GM21381 (cell line): ENCODE data around the gene PBX1.
"Not testable (repeated sequence)": the region's sequence is repeated elsewhere in the genome, so short reads cannot be mapped to it uniquely, and the experiment has no call there.

ENCODE experiments used
- ATAC-seq: cut with Tn5 transposase; IDR thresholded peaks from one replicate; pipeline ENCODE4 v1.9.1; 2021; ENCODE audit warnings: mild to moderate bottlenecking, moderate library complexity; ENCODE audit not compliant: unreplicated experiment

PBX1 gene

DNA sequence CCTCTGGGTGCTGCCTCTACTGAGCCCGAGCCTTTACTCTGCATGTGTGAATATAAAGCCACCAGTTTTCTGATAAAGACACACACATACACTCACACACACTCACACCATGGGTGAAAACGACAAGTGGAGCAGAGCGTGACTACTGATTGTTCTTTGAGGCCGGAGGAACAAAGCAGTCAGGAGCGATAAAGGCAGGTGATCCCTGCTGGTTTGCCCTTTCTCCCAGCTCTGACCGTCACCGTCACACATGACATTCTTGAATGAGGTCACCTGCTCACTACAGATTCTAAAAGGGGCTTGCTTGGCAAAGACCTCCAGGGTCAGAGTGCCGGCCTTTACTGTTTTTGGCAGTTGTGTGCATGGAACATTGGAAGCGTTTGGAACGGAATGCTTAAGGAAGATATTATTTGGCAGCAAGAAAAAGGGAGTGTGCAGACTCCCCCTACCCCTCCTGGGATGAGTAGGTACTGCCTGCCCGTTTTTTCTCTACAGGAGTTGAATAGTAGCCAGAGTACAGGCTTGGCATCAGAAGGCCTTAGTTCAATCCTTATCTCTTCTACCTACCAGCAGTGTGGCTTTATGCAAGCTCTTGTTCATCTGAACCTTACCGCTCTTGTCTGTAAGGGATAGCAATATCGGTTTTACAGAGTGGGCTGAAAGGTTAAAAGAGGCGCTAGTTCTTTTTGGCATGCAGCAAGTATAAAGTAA is 79.7 kb downstream of the PBX1 start:
- ATAC-seq = no peak

DNA sequence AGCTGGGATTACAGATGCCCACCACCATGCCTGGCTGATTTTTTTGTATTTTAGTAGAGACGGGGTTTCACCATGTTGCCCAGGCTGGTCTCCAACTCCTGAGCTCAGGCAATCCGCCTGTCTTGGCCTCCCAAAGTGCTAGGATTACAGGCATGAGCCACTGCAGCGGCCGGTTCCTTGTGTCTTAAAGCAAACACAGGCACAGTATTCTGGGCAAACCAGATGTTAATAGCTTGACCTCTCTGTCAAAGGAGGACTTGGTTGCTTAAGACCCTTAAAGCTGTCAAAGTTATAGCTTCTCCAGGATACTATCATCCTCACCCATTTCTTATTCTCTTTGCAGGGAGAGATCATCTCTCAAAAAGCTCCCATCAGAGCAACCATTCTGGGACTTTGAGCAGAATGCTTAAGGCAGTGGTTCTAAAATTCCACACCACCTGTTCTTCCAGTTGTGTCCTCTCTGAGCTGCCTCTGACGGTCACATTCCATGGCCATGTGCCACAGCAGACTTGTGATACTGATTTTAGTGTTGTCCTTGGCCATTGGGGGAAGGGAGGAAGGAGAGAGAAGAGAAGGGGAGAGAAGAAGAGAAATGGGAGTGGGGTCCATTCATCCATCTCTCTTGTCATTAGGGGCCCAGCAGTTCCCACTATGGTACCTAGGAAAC is 81.8 kb downstream of the PBX1 start:
- no peak for ATAC-seq

DNA sequence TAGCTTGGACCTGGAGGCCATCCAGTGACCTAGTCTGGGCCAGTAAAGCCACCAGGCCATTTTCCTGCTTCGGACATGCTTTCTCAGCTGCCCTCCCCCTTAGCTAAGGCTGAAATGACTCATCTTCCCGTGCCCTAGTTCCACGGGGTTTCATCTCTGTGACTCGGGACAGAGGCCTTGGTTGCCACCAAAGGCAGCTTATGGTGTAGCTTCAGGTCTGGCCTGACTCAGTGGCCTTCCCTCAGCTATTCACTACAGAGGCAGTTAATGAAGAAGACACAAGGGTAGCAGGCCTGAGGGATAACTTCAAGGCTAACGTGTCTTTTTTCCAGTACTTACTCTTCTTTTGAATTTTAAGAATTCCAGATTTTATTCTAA is 82.4 kb downstream of the PBX1 start:
- no peak for ATAC-seq

DNA sequence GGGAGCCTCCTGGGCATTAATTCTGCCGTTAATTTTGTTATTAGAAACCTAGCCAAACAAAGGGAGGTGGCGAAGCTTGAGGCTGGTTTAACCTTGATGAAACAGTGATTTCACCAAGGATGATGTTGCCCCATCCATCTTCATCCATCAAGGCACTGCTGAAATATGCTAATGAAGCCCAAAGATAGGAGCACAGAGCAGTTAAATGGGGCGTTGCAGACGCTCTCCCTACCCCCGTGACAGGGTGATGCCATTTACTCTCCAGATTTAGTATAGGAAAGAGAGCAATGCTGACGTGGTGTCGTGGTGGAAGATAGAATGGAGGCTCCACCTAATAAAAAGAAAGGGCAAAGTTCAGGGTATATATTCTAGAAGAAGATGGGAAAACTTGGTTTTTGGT is 84.0 kb downstream of the PBX1 start:
- no peak for ATAC-seq

DNA sequence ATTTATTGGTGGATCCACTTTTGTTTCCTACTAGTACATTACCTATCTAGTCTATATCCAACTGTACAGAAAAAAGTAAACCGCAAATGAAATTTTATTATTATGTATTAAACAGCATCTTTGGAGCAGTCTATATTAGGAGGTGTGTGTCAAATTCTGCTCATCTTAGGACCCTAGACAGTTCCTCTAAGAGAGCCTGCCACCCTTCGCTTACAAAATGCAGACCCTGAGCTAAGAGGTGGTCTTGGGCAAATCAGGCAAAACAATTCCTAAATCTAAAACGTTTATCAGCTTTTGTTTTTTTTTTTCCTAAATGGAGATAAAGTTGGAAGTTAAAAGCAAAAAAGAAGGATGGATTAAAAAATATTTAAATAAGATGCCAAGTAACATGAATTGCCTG is 85.3 kb downstream of the PBX1 start:
- ATAC-seq = no peak

DNA sequence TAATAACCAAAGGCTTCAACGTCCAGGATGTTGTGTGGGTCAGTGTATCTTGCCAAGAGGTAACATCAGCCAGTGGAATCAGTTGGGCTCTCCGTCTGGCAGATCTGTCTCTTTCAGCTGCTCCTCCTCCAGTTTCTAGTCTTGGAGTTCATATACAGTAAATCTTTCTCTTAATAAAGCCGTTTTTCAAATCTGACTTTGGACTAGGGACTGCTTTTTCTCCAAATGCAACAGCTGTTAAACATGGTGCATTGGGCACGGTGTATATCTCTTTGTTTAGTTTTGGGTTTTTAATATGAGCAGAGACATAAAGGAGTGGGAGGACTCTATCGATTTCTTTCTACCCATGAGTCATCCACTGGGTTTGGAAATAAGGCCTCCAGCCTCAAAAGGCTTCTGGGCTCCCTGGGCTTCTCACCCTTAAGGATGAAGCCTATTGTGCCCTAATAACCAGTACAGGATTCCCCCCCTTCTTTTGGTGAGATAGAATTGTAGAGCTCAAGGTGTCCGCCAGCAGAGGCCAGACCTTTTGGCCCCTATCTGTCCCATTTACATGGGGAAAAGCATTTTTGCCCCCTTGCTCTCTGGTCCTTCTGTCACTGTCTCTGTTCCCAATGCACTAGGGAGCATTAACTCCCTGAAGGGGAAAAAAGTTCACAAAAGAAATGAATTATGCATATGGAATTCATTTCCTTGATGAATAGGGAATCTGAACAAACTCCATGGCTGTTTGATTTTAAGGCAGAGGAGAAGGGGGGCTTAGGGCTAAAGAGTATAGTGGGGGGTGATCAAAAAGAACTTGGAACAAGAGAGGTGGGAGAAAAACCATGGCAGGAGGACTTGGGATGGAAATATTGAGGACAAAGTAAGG is 86.0 kb downstream of the PBX1 start:
- ATAC-seq = no peak

DNA sequence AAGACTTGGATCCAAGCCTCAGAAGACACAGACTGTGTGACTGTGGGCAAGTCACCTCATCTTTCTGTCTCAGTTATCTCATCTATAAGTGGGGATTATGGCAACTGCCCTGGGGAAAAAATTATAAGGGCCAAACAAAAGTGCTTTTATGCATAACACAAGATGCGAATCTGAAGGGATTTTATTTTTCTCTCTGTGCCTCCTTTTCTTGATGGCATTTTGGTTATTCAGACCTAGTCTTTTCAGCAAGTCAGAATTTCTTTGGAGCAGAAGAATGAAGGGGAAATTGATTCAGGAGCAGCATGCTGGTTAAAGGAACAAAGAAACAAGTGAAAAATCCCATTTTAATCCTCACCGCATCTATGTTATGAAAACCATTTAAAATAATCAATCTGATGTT is 86.9 kb downstream of the PBX1 start:
- ATAC-seq = no peak

DNA sequence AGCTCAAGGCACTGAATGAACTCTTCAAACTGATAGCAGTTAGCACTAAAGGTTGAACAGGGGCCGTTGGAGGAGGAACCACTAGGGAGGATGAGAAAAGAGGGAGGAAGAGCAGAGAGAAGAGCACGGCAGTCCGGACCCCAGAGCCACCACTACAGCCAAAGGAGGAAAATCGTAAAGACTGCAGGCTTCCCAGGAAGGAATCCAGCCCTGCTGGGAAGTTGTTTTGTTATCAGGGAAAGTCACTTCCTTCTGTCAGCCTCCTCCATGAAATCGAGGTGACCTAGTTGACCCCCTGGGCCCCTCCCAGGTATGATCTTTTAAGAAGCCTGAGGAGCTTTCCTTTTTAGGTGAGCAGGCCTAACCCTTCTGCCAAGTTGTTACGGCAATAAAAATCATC is 88.2 kb downstream of the PBX1 start:
- ATAC-seq = no peak

DNA sequence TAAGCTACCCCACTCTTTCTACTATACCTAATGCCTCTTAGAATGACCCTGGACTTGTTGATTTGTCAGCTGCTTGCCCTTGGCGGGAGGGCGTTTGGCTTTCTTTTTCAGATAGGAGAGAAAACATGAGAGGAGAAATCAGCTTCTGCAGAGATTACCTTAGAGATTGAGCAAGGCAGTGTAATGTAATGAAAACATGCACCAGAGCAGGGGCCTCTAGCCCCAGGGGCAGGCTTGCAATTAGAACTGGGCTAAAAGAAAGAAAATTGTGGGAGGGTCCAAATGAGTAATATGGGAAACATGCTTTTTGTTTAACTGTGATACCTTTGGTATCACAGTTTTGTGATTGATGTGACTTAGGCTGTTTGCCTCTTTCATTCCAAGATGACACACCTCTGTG is 89.7 kb downstream of the PBX1 start:
- ATAC-seq = no peak

DNA sequence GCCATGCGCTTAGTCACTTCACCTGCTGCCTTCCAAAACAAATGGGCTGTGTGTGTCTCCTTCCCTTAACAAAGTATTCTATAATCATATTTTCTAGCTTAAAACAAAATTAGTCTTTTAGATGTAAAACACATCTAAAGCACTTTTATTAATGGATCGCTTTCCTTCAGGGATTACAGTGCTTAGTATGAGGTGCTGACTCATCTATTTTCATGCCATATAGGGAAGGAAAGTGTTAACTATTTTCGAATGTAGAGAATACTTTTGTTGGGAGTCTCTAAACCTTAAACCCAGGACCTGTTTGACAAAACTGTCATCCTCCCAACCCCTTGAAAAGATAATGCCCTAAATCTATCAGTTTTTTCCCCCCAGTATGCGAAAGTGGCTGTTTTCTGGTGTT is 90.2 kb downstream of the PBX1 start:
- no peak for ATAC-seq

DNA sequence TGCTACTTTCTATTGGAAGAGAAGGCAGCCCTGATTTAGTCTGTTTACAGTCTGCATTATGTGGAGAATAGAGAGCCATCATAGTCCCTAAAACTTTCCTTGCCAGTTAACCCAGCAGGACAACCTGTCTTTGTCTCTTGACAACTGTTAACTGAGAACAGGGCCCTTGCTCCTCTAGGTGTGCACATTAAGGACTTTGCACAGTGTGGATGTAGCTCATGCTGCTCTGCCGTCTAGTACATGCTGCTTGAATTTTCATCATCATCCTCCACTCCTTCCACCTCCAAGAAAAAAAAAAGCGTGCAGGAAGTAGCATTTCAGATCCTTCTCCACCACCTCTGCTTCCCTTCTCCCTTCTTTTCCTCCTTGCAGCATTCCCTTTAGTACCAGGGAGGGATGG is 91.5 kb downstream of the PBX1 start:
- no peak for ATAC-seq

DNA sequence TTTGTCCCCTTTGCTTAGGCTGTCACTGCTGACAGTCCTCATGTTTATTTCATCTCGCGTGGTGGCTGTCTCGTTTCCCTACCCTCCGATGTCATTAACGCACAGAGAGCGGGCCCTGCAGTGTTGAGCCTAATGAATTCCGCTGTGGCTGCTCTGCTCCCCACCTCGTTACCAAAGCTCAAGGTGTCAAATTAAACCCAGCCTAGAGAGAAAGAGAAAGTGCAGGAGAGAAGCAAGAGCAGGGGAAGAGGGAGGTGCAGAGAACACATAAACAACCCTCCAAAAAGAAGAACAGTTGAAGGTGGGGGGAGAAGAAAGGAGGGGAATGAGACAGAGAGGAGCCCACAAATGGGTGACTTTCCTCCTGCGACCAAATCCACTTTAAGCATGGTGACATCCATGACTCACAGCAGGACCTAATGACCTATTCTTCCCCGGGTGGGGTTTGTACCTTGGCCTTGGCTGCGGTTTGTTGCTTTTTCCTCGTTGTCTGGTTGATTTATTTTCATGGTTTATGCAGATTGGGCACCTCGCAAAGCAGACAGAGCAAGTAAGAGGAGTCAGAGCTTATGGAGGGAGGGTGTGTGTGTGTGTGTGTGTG is 92.5 kb downstream of the PBX1 start:
- ATAC-seq = no peak

DNA sequence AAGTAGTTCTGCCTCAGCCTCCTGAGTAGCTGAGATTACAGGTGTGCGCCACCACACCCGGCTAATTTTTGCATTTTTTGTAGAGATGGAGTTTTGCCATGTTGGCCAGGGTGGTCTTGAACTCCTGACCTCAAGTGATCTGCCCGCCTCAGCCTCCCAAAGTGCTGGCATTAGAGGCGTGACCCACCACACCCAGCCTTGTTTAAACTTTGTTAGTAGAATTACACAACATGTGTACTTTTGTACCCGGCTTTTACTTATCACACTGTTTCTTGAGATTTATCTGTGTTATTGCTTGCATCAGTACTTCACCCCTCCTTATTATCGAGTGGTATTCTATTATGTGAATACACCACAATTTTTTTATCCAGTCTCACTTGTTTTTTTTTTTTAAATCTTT is 94.0 kb downstream of the PBX1 start:
- not testable (repeated sequence) for ATAC-seq

DNA sequence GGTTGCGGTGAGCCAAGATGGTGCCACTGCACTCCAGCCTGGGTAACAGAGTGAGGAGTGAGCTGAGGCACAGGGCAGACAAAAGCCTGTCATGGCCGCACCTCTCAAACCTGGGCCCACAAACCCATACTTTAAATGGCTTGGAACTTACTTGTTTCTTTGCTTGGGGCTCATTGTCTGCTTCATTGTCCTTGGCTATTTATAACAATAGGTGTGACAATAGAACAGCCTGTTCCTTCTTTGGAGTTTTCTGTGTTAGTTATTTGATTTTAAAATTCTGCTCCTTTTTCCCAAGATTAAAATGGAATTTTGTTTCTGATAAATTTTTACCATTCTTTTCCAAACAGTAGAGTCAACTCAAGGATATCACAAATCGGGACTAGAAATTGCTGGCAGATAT is 94.7 kb downstream of the PBX1 start:
- no peak for ATAC-seq

DNA sequence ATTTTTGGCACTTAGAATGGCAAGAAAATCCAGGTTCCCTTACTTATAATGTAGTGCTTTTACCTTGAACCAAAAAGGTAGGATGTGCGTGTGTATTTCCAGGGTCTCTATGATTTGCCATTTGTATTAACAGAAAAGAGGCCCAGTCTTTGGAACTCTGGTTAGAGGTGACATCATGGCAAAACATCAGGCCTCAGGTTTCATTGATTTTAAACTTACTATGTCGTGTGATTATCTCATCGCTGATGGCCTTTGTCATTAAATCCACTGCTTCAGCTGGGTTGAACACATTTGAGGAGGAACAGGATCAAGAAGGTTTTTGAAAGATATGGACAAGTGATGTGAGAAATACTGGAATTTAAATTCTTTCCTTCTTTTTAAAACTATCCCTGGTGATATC is 95.2 kb downstream of the PBX1 start:
- no peak for ATAC-seq

DNA sequence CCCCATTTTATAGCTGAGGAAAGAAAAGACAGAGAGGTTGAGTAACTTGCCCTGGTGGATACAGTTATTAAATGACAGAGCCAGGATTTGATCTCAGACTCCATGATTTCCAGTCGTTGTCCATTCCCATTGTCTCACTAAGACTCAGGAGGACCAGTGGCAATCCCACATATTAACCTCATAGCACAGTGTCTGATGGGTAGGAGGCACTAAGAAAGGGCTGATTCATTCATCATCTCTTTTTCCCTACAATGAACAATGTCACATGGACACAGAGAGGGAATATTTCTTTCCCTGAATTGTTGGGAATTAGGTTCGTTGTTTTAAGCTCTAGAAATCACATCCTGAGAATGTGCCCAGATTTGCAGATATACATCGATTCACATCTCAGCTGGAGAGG is 99.9 kb downstream of the PBX1 start:
- ATAC-seq = no peak

DNA sequence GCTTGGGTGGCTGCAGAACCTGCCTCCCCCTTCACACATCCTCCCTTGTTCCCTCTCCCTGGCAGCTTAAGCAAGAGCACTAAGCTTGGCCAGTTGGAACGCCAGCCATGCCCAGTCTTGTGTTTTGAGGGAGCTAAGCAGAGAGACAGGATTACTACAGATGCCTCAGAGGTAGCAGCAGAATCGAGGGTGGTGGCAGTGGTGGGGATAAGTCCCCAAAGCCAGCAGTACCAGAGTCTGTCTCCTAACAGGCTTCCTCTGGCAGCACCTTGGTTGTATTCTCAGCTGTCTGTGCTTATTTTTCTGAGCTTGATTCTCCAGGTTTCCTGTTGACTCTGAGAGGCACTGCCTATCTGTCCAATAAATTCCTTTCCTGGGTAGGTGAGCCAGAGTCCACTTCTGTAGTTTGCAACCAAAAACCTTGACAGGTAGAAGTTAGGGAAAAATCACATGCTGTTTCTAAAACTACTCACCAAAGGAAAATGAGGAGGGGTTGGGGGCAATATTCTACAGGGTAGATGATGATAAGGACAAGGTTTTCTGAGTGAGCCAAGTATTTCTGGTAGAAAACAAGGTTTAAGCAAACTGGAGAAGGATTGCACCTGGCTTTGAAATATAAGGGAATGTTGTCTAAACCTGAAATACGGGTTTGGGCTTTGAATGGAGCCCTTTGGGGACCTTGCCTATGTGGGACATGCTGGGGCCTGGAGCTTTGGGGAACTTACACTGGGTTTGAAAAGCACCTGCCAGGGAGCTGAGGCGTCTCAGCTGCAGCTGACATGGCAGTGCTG is 100.8 kb downstream of the PBX1 start:
- ATAC-seq = no peak

DNA sequence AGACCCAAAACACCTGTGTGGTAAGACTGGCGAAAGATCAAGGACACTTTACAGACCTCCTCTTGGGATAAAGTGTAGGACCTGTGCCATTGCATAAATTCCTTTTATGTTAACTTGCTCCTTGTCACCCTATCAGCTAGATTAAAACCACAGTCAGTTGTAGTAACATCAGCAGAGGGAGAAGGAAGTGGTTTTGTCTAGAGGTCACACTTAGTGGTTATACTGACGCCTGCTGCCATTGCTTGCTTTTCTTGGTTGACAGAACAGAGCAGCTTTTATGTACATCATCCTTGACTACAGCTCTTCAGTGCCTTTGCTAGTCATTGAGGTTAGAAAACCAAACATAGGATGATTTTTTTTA is 101.4 kb downstream of the PBX1 start:
- no peak for ATAC-seq

DNA sequence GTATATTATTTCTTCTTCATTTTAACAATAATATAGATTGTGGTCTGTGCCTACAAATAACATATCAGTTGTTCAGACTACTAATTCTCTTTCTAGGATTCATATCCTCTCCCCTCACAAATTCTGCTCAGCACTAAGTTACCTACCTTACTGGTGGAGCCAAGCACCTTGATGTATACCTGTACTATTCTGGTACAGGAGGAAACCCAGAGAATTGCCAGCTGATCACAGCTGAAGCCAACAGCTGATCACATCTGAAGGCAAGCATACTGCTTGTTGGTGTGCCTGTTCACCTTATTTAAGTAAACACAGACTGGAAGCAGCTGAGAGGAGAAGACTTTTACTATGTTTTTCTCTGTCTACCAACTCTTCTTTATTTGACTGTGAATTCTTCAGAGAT is 101.8 kb downstream of the PBX1 start:
- no peak for ATAC-seq

DNA sequence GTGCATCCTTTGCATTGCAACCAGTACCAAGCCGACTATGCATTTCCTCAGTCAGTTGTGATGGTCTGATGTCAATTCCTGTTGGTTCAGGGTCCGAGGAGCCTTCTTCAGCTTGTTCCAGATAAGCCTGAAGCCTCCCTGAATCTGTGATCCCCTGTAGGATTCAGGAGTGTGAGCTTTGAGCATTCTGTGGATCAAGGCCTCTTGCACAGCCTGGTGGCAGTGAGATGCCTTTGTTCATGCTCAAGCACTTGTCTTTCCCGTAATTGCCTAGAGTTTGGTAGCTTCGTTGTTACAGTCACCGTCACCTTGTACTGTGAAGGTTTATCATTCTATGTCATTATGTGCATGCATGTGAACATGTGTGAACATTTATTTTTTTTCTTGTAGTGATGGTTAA is 103.5 kb downstream of the PBX1 start:
- no peak for ATAC-seq

DNA sequence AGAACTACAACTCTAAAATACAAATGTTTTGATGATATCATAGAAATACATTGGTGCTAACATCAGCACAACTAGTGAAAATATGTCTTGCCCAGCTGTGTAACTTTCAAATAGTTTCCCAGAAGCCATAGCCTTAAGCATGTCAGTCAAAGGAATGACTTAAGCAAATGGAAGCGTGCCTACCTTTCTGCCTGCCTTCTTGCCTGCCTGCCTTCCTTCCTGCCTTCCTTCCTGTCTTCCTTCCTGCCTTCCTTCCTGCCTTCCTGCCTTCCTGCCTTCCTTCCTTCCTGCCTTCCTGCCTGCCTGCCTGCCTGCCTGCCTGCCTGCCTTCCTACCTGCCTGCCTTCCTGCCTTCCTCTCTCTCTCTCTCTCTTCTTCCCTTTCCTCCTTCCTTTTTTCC is 104.0 kb downstream of the PBX1 start:
- no peak for ATAC-seq
